MM.1S (cell line): Measurements from ENCODE around the gene ZSCAN20.

Experiments
- DNase-seq: peaks from one replicate; pipeline ENCODE4 v3.0.0-alpha.2; 2015
- H2AFZ ChIP-seq: fragments of 300-600 bp; sonication (generic); 2 replicates; pipeline ENCODE4 v1.6.0; 2016; ENCODE audit warnings: antibody characterized with exemption, low read length
- H3F3A ChIP-seq: fragments of 300-600 bp; sonication (generic); 2 replicates; pipeline ENCODE4 v1.6.1; 2016; ENCODE audit warnings: mild to moderate bottlenecking, antibody characterized with exemption, low read length, moderate library complexity, mixed read lengths; ENCODE audit not compliant: insufficient read depth
- H3K27ac ChIP-seq: fragments of 300-600 bp; sonication (generic); 2 replicates; pipeline ENCODE4 v1.5.1; 2016; ENCODE audit warnings: mild to moderate bottlenecking, low read length
- H3K27me3 ChIP-seq: fragments of 300-600 bp; sonication (generic); replicated peaks from 2 replicates; pipeline ENCODE4 v1.6.0; 2016; ENCODE audit warnings: low read length; ENCODE audit not compliant: insufficient read depth
- H3K36me3 ChIP-seq: fragments of 300-600 bp; sonication (generic); replicated peaks from 2 replicates; pipeline ENCODE4 v1.6.1; 2016; ENCODE audit warnings: mild to moderate bottlenecking, low read length, mixed read lengths; ENCODE audit not compliant: insufficient read depth
- H3K4me1 ChIP-seq: fragments of 300-600 bp; sonication (generic); 2 replicates; pipeline ENCODE4 v1.6.1; 2016; ENCODE audit warnings: low read length, mixed read lengths
- H3K4me2 ChIP-seq: fragments of 300-600 bp; sonication (generic); 2 replicates; pipeline ENCODE4 v1.6.0; 2016; ENCODE audit warnings: low read depth, low read length
- H3K4me3 ChIP-seq: fragments of 300-600 bp; sonication (generic); 2 replicates; pipeline ENCODE4 v1.5.1; 2016; ENCODE audit warnings: low read length, mixed read lengths
- H3K79me2 ChIP-seq: fragments of 300-600 bp; sonication (generic); 2 replicates; pipeline ENCODE4 v1.6.1; 2016; ENCODE audit warnings: mixed run types, low read length, mixed read lengths
- H3K9ac ChIP-seq: fragments of 300-600 bp; sonication (generic); 2 replicates; pipeline ENCODE4 v1.6.1; 2016; ENCODE audit warnings: low read length, mixed read lengths
- H3K9me2 ChIP-seq: fragments of 300-600 bp; sonication (generic); replicated peaks from 2 replicates; pipeline ENCODE4 v1.6.1; 2016; ENCODE audit warnings: mild to moderate bottlenecking, low read length, mixed read lengths; ENCODE audit not compliant: insufficient read depth
- H3K9me3 ChIP-seq: fragments of 300-600 bp; sonication (generic); replicated peaks from 2 replicates; pipeline ENCODE4 v1.6.1; 2016; ENCODE audit warnings: mild to moderate bottlenecking, low read length, mixed read lengths; ENCODE audit not compliant: insufficient read depth
- H4K20me1 ChIP-seq: fragments of 300-600 bp; sonication (generic); 2 replicates; pipeline ENCODE4 v1.6.1; 2016; ENCODE audit warnings: mild to moderate bottlenecking, low read length, moderate library complexity, mixed read lengths; ENCODE audit not compliant: insufficient read depth
- EZH2 ChIP-seq: fragments of 300-600 bp; sonication (generic); optimal IDR thresholded peaks from 2 replicates; pipeline ENCODE3; 2017; ENCODE audit warnings: low read depth, mild to moderate bottlenecking, antibody characterized with exemption, low read length, mixed read lengths
- EZH2phosphoT487 ChIP-seq: fragments of 300-600 bp; sonication (generic); IDR thresholded peaks from 2 replicates; pipeline ENCODE4 v1.6.1; 2018; ENCODE audit warnings: antibody characterized with exemption, low read length
- TF ChIP-seq, protein P1 (sequence below): fragments of 300-600 bp; sonication (generic); IDR thresholded peaks from 2 replicates; pipeline ENCODE4 v1.5.1; 2016; ENCODE audit warnings: antibody characterized with exemption, low read length, mixed read lengths

Gene ZSCAN20

DNA sequence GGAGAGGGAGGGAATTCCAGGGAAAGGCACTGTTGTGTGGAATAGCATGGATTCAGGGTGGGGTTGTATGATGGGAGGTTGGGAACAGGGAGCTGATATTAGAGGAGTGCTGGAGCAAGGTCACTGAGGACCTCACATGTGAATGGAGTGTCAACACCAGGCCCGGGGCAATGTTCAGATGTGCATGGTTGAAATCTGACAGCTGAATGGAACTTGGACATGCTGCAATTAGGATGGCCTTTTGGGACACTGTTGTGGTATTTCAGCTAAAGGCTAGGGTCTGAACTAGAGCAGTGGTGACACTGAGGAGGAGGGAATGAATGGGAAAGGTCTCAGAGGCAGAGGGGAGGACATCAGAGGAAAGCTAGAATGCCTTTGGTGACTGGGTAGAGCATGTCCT is 25.0 kb downstream of the ZSCAN20 start:
- TF ChIP-seq EZH2: no peak
- TF ChIP-seq EZH2phosphoT487: no peak
- DNase-seq: no peak
- Histone ChIP-seq H3K9me2 (no peaks in the 10 kb centered on the region), H4K20me1 (no peaks in the 10 kb centered on the region), H3K79me2 (no peaks in the 10 kb centered on the region), H3K9me3 (no peaks in the 10 kb centered on the region), H3K27me3 (no peaks in the 10 kb centered on the region), H2AFZ (no peak overlapping the region), H3K27ac (no peak overlapping the region), H3F3A (no peaks in the 10 kb centered on the region), H3K4me2 (no peak overlapping the region), H3K36me3 (no peaks in the 10 kb centered on the region), H3K4me3 (no peak overlapping the region), H3K4me1 (no peaks in the 10 kb centered on the region), H3K9ac (no peak overlapping the region)

DNA sequence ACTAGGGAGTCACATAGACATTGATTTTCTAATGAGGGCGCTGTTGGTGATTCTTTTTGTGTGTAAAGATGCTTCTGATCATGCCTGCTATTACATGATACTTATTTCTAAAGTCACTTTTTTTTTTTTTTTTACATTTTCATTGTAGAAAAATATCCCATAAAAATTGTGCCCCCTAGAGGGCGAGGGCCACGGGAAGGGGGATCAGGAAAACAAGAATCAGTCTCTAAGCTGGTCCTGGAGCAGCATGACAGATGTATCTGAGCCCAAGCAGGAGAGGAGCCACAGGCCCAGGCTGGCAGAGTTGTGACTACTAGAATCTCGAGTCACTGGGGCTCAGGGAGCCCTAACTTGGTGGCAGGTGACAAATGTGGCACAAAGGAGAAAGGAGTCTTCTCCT is 28.1 kb downstream of the ZSCAN20 start:
- Histone ChIP-seq H3K27ac (no peak overlapping the region), H3K4me3 (no peak overlapping the region), H3K36me3 (no peaks in the 10 kb centered on the region), H3K9ac (no peak overlapping the region), H2AFZ (no peak overlapping the region), H3K4me2 (no peak overlapping the region), H3K4me1 (no peaks in the 10 kb centered on the region), H3F3A (no peaks in the 10 kb centered on the region), H3K27me3 (no peaks in the 10 kb centered on the region), H4K20me1 (no peaks in the 10 kb centered on the region), H3K9me3 (no peaks in the 10 kb centered on the region), H3K79me2 (no peaks in the 10 kb centered on the region), H3K9me2 (no peaks in the 10 kb centered on the region)
- DNase-seq: no peak
- TF ChIP-seq, protein P1, sequence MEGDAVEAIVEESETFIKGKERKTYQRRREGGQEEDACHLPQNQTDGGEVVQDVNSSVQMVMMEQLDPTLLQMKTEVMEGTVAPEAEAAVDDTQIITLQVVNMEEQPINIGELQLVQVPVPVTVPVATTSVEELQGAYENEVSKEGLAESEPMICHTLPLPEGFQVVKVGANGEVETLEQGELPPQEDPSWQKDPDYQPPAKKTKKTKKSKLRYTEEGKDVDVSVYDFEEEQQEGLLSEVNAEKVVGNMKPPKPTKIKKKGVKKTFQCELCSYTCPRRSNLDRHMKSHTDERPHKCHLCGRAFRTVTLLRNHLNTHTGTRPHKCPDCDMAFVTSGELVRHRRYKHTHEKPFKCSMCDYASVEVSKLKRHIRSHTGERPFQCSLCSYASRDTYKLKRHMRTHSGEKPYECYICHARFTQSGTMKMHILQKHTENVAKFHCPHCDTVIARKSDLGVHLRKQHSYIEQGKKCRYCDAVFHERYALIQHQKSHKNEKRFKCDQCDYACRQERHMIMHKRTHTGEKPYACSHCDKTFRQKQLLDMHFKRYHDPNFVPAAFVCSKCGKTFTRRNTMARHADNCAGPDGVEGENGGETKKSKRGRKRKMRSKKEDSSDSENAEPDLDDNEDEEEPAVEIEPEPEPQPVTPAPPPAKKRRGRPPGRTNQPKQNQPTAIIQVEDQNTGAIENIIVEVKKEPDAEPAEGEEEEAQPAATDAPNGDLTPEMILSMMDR: no peak
- no peak for TF ChIP-seq EZH2phosphoT487
- no peak for TF ChIP-seq EZH2

DNA sequence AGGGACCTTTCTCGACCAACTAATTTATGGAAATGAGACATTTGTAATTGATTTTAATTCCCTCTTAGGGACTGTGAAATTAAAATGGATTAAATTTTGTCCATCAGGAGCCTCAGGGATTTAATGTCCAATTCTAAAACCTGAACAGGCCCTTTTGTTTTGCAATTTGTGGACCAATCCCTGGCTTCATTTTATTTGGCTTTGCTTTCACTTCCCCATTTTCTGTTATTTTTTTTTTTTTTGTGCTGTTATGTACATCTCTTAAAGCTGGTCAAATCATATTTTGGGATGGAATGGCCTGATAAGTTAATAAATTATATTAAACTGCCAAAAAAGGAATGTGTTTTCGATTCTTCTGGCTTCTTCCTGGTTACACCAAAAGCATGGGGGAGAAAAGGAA is 28.9 kb downstream of the ZSCAN20 start:
- no peaks in the 10 kb centered on the region for H3K27me3 ChIP-seq
- no peak overlapping the region for H3K4me2 ChIP-seq
- no peak for DNase-seq
- H4K20me1 ChIP-seq: no peaks in the 10 kb centered on the region
- no peak overlapping the region for H2AFZ ChIP-seq
- H3F3A ChIP-seq: no peaks in the 10 kb centered on the region
- H3K27ac ChIP-seq: no peak overlapping the region
- H3K9ac ChIP-seq: no peak overlapping the region
- no peaks in the 10 kb centered on the region for H3K36me3 ChIP-seq
- H3K4me1 ChIP-seq: no peaks in the 10 kb centered on the region
- TF ChIP-seq EZH2phosphoT487 (no peak), EZH2 (no peak)
- TF ChIP-seq, protein P1: no peak
- H3K79me2 ChIP-seq: no peaks in the 10 kb centered on the region
- H3K4me3 ChIP-seq: no peak overlapping the region
- H3K9me2 ChIP-seq: no peaks in the 10 kb centered on the region
- H3K9me3 ChIP-seq: no peaks in the 10 kb centered on the region

DNA sequence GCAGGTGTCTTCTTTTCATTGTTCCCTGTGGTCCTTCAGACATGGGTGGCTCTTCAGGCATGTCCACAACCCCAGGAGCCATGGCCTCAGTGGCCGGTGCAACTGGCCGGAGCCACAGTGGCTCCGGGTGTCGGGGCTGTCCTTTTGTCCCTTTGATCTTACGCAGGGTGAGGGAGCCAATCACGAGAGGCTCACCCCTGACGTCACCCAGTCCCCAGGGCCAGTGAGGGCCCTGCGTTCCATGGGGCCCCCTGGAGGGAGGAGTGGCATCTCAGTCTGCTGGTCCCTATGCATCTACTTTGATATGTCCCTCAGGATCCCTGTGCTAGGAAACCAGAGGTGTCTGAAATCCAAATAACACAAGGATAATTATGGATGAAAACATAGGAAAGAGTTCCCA is 29.3 kb downstream of the ZSCAN20 start:
- DNase-seq: no peak
- Histone ChIP-seq H3K4me3 (no peak overlapping the region), H3K27me3 (no peaks in the 10 kb centered on the region), H3F3A (no peaks in the 10 kb centered on the region), H3K9me3 (no peaks in the 10 kb centered on the region), H4K20me1 (no peaks in the 10 kb centered on the region), H2AFZ (no peak overlapping the region), H3K36me3 (no peaks in the 10 kb centered on the region), H3K4me2 (no peak overlapping the region), H3K79me2 (no peaks in the 10 kb centered on the region), H3K9ac (no peak overlapping the region), H3K27ac (no peak overlapping the region), H3K9me2 (no peaks in the 10 kb centered on the region), H3K4me1 (no peaks in the 10 kb centered on the region)
- TF ChIP-seq, protein P1: no peak
- no peak for TF ChIP-seq EZH2phosphoT487
- TF ChIP-seq EZH2: no peak
